Myometrial cell (primary cell): ENCODE data around the gene GYS2. TPM values are rescaled to one million over a fixed set of nuclear protein-coding genes. Genes with fewer than 3 reads are reported as not detected.

Experiments
- total RNA-seq: library from RNA; depleted of rRNA; stranded (reverse); fragments of >200 nt; gene quantifications from 2 replicates; pipeline ENCODE4 v1.2.3, GENCODE V29; 2015

The GYS2 gene
- total RNA-seq: not detected in 2 replicates

DNA sequence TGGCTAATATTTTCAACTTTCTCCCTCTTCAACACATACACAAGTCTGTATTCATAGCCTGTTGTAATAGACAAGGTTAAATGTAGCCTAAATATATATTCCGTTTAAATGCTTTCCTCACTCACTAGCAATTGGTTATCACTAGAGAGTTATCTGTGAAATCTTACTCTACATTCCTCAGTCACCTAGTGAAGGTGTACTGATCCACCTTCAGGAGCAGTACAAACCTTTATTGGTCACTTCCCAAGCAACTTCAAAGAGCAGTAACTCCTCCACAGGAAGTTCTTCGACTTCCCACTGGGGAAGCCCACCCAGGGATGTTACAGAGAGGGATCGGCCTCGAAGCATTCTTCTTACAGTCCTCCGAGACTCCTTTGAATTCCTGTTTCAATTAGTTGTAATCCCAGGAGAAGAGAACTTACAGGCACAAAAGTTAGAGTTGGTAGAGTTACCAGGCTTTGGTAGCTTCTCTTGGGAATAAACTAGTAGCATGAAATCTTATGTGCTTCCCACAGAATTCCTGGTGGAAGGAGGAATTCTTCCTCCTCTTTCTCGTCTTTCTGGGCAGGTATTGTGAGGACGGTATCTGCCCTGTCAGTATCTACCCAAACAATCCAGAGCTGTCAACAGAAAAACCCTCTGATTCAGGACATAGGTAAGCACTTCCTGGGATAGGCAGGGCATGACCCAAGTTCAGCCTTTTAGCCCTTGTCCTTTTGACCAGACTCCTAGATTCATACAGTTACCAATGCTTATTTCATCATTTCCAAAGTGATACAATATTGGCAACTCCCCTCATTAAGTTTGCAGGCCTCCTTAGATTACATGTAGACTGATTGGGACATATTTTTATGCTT lies at the start of gene GYS2:
TSS of gene GYS2 (minus strand) at position 603 of the 857 bp plus-strand sequence. CDS start at position 348, 255 bp downstream.

GRCh38 chr12:21526053-21526452 lies 78.6 kb downstream of the GYS2 start, which contains the start of gene SPX:
TSS of gene SPX (plus strand) at chr12:21526296. CDS start at chr12:21526473, 177 bp downstream.

GRCh38 chr12:21501258-21502163 lies 103.1 kb downstream of the GYS2 start, which contains the start of the genes GOLT1B and RECQL:
TSS of gene GOLT1B (plus strand) at chr12:21501789. CDS start at chr12:21501924, 135 bp downstream.
TSS of gene RECQL (minus strand) at chr12:21501635. CDS start at chr12:21499570, 2,065 bp downstream.

Other genes starting within 250 kb of the GYS2 start
- not detected in 2 replicates for gene IAPP, start 231.9 kb downstream of the GYS2 start, total RNA-seq
- gene PYROXD1, start 167.2 kb downstream of the GYS2 start, total RNA-seq: 14.1 and 16.5 TPM in 2 replicates
- gene RECQL, start 103.2 kb downstream of the GYS2 start, total RNA-seq: 99.2 and 112 TPM in 2 replicates
- 62.6 and 66.6 TPM in 2 replicates for gene GOLT1B, start 103.1 kb downstream of the GYS2 start, total RNA-seq
- 0.89 and 1.2 TPM in 2 replicates for gene SPX, start 78.6 kb downstream of the GYS2 start, total RNA-seq
- gene LDHB, start 53.0 kb upstream of the GYS2 start, total RNA-seq: 843 and 886 TPM in 2 replicates
- gene KCNJ8, start 169.9 kb upstream of the GYS2 start, total RNA-seq: 4.6 and 5.0 TPM in 2 replicates